SK-N-SH (cell line): ENCODE measurements around the gene SH3GL2. TPM values are rescaled to one million over a fixed set of nuclear protein-coding genes. Genes with fewer than 3 reads are reported as not detected.

Experiments used
- CTCF ChIA-PET: fragments of 300-600, 350-600 bp; formaldehyde crosslinking; extraction: SDS; loops from one replicate; lab custom pipeline; 2021; lab: Yijun Ruan, JAX
- POLR2A ChIA-PET: fragments of 350-600 bp; sonication (Branson Sonifier 250); formaldehyde crosslinking; extraction: SDS; loops from one replicate; lab custom pipeline; 2020; ENCODE audit warnings: antibody characterized with exemption, inconsistent platforms; lab: Yijun Ruan, JAX
- DNase-seq: peaks from one replicate; pipeline ENCODE4 v3.0.0; 2012
- H2AFZ ChIP-seq: fragments of 200-600 bp; sonication (generic); 2 replicates; pipeline ENCODE4 v1.8.1; 2016; ENCODE audit warnings: antibody characterized with exemption, mild to moderate bottlenecking, low read depth
- H3F3A ChIP-seq: fragments of 200-600 bp; sonication (generic); replicated peaks from 2 replicates; pipeline ENCODE3; 2016; ENCODE audit warnings: antibody characterized with exemption, mild to moderate bottlenecking; ENCODE audit not compliant: insufficient read depth
- H3K27ac ChIP-seq, 2 experiments: fragments of 200-500 bp in 1 of 2; fragments of 200-600 bp in 1 of 2; sonication (Bioruptor generic) in 1 of 2; sonication (generic), shearing (Covaris generic) in 1 of 2; 2 replicates each; pipeline versions ENCODE4 v1.5.1 to v1.6.1; 2014 to 2016; ENCODE audit warnings: low read depth in 2 of 2, inconsistent platforms in 1 of 2, low read length in 1 of 2, mild to moderate bottlenecking in 1 of 2, mixed read lengths in 1 of 2
- H3K27me3 ChIP-seq: fragments of 200-600 bp; sonication (generic), shearing (Covaris generic); 2 replicates; pipeline ENCODE4 v1.6.1; 2016; ENCODE audit warnings: mixed run types; ENCODE audit not compliant: insufficient read depth
- H3K36me3 ChIP-seq, 2 experiments: fragments of 200-500 bp in 1 of 2; fragments of 200-600 bp in 1 of 2; sonication (Bioruptor generic) in 1 of 2; sonication (generic) in 1 of 2; replicated peaks in 1 of 2; 2 replicates each; pipeline versions ENCODE3 to v1.5.1; 2014 to 2016; ENCODE audit warnings: low read length in 1 of 2, mild to moderate bottlenecking in 1 of 2; ENCODE audit not compliant: insufficient read depth in 2 of 2, control insufficient read depth in 1 of 2
- H3K4me1 ChIP-seq, 2 experiments: fragments of 200-500 bp in 1 of 2; fragments of 200-600 bp in 1 of 2; sonication (Bioruptor generic) in 1 of 2; sonication (generic), shearing (Covaris generic) in 1 of 2; 2 replicates each; pipeline versions ENCODE4 v1.5.1 to v1.6.1; 2014 to 2016; ENCODE audit warnings: low read depth in 1 of 2, low read length in 1 of 2, mixed run types in 1 of 2; ENCODE audit not compliant: insufficient read depth in 2 of 2, control insufficient read depth in 1 of 2
- H3K4me2 ChIP-seq: fragments of 200-600 bp; sonication (generic), shearing (Covaris generic); 2 replicates; pipeline ENCODE4 v1.6.1; 2017; ENCODE audit warnings: mixed run types
- H3K4me3 ChIP-seq, 2 experiments: fragments of 200-500 bp in 1 of 2; fragments of 200-600 bp in 1 of 2; sonication (Bioruptor generic) in 1 of 2; sonication (generic), shearing (Covaris generic) in 1 of 2; 2 replicates each; pipeline versions ENCODE4 v1.5.1 to v1.8.1; 2014 to 2016; ENCODE audit warnings: low read depth in 2 of 2, inconsistent platforms in 1 of 2, low read length in 1 of 2, mild to moderate bottlenecking in 1 of 2, mixed read lengths in 1 of 2, moderate library complexity in 1 of 2
- H3K79me2 ChIP-seq: fragments of 200-600 bp; sonication (generic); 2 replicates; pipeline ENCODE4 v1.8.1; 2017; ENCODE audit warnings: mild to moderate bottlenecking; ENCODE audit not compliant: insufficient read depth
- H3K9ac ChIP-seq: fragments of 200-600 bp; sonication (generic); 2 replicates; pipeline ENCODE4 v1.6.1; 2017; ENCODE audit warnings: mixed run types
- H3K9me2 ChIP-seq: fragments of 200-600 bp; sonication (generic); 2 replicates; pipeline ENCODE4 v1.6.1; 2017; ENCODE audit warnings: mixed run types
- H3K9me3 ChIP-seq: fragments of 200-600 bp; sonication (generic); 2 replicates; pipeline ENCODE4 v1.6.1; 2017; ENCODE audit warnings: mixed run types, mild to moderate bottlenecking, moderate library complexity
- H4K20me1 ChIP-seq: fragments of 200-600 bp; sonication (generic); 2 replicates; pipeline ENCODE4 v1.6.1; 2017; ENCODE audit warnings: mild to moderate bottlenecking, mixed run types; ENCODE audit not compliant: insufficient read depth
- CHD2 ChIP-seq: fragments of 150-350 bp; IDR thresholded peaks from 2 replicates; pipeline ENCODE4 v1.6.1; 2018; ENCODE audit warnings: low read length; ENCODE audit not compliant: partially characterized antibody
- ELF1 ChIP-seq: IDR thresholded peaks from 2 replicates; pipeline ENCODE4 v1.4.0; 2012
- EP300 ChIP-seq, 2 experiments: IDR thresholded peaks; 2 replicates each; pipeline versions ENCODE4 v1.4.0 to v1.6.1; 2012; ENCODE audit warnings: borderline replicate concordance in 1 of 2, low read depth in 1 of 2, low read length in 1 of 2
- FOSL2 ChIP-seq: IDR thresholded peaks from 2 replicates; pipeline ENCODE4 v1.4.0; 2012; ENCODE audit warnings: low read depth, mild to moderate bottlenecking, moderate library complexity, borderline replicate concordance
- GATA2 ChIP-seq: sonication (generic); formaldehyde crosslinking; IDR thresholded peaks from 2 replicates; pipeline ENCODE4 v1.5.0; 2020; ENCODE audit warnings: mild to moderate bottlenecking, missing genetic modification reagents
- IRF3 ChIP-seq: fragments of 150-350 bp; IDR thresholded peaks from 2 replicates; pipeline ENCODE4 v1.6.1; 2016; ENCODE audit warnings: mild to moderate bottlenecking, low read depth, low read length
- JUND ChIP-seq: IDR thresholded peaks from 2 replicates; pipeline ENCODE4 v1.4.0; 2012
- MXI1 ChIP-seq: IDR thresholded peaks from 2 replicates; pipeline ENCODE4 v1.6.1; 2012; ENCODE audit warnings: mild to moderate bottlenecking, low read depth, low read length, improper control_type of control experiment
- NRF1 ChIP-seq: IDR thresholded peaks from 2 replicates; pipeline ENCODE4 v1.6.1; 2012; ENCODE audit warnings: low read depth, mild to moderate bottlenecking, low read length
- PBX3 ChIP-seq: IDR thresholded peaks from 2 replicates; pipeline ENCODE4; 2012
- RCOR1 ChIP-seq: fragments of 150-350 bp; IDR thresholded peaks from 2 replicates; pipeline ENCODE4 v1.6.1; 2017; ENCODE audit warnings: antibody characterized with exemption, low read length
- REST ChIP-seq: IDR thresholded peaks from 2 replicates; pipeline ENCODE4 v1.6.1; 2012; ENCODE audit warnings: mild to moderate bottlenecking, low read depth, low read length, moderate library complexity
- SIN3A ChIP-seq: IDR thresholded peaks from 2 replicates; pipeline ENCODE4 v1.6.1; 2012; ENCODE audit warnings: low read depth, mild to moderate bottlenecking, low read length, moderate library complexity, borderline replicate concordance
- USF1 ChIP-seq: IDR thresholded peaks from 2 replicates; pipeline ENCODE4 v1.4.0; 2012; ENCODE audit warnings: low read depth, borderline replicate concordance
- ZBTB33 ChIP-seq: IDR thresholded peaks from 2 replicates; pipeline ENCODE4 v1.4.0; 2012; ENCODE audit warnings: low read depth, borderline replicate concordance
- WGBS: methylation state at CpG from one replicate; pipeline ENCODE4 v1.1.6; 2017; ENCODE audit warnings: low lambda C conversion rate; 5-methylcytosine and 5-hydroxymethylcytosine counted together
- polyA plus RNA-seq, 3 experiments: library from polyadenylated mRNA; depleted of rRNA; stranded (reverse); fragments of >200 nt; gene quantifications; 2 replicates each; pipeline ENCODE4 v1.2.3, GENCODE V29; 2012

SH3GL2 gene
- polyA plus RNA-seq, 1 of the 3 experiments (the other 2 are of a cell fraction): 0.05 TPM

GRCh38 chr9:17782430-17783149 is 203.7 kb downstream of the SH3GL2 start:
- WGBS: 56% methylated on average over 6 of the region's 6 CpGs
- Histone ChIP-seq H3K79me2 (no peaks in the 10 kb centered on the region), H3K9me2 (no peaks in the 10 kb centered on the region)

GRCh38 chr9:17783227-17783626 is 204.4 kb downstream of the SH3GL2 start:
- Histone ChIP-seq H3K27me3 (peaks cover 18% of the 10 kb centered on the region; the same call in 1 of the 2 replicates), H3K79me2 (no peaks in the 10 kb centered on the region), H3K9me2 (no peaks in the 10 kb centered on the region), H4K20me1 (no peaks in the 10 kb centered on the region), H3K4me3 (no peak overlapping the region), H3F3A (no peaks in the 10 kb centered on the region), H2AFZ (no peak overlapping the region), H3K9ac (no peak overlapping the region), H3K27ac (no peak overlapping the region), H3K36me3 (no peaks in the 10 kb centered on the region), H3K4me2 (no peak overlapping the region), H3K4me1 (no peaks in the 10 kb centered on the region), H3K9me3 (no peaks in the 10 kb centered on the region)
- ChIA-PET POLR2A (no interaction called here), CTCF (interaction anchor here (1.4 kb wide), 1 partner anchor 28 kb away, joined by 3 read pairs; no protein-coding TSS in a partner anchor)
- 0% methylated on average over 1 of the region's 1 CpG for WGBS
- DNase-seq: no peak
- TF ChIP-seq RCOR1: no peak
- TF ChIP-seq JUND: no peak
- no peak for TF ChIP-seq EP300 (IDR thresholded peaks at IDR 0.05; ENCODE audit: borderline replicate concordance in 1 of 2, low read depth in 1 of 2, low read length in 1 of 2)
- TF ChIP-seq PBX3: no peak
- no peak for TF ChIP-seq GATA2
- TF ChIP-seq USF1: no peak
- no peak for TF ChIP-seq ZBTB33
- no peak for TF ChIP-seq FOSL2
- no peak for TF ChIP-seq CHD2
- no peak for TF ChIP-seq IRF3

More at GRCh38 chr9:17782430-17783149, 203.7 kb downstream of the SH3GL2 start:
- Histone ChIP-seq H3K4me3 (no peak overlapping the region), H4K20me1 (no peaks in the 10 kb centered on the region), H3K9me3 (no peaks in the 10 kb centered on the region), H3K9ac (no peak overlapping the region), H3K27me3 (peaks cover 18% of the 10 kb centered on the region; the same call in 1 of the 2 replicates), H3K36me3 (no peaks in the 10 kb centered on the region), H2AFZ (no peak overlapping the region), H3K4me2 (no peak overlapping the region), H3F3A (no peaks in the 10 kb centered on the region), H3K27ac (no peak overlapping the region), H3K4me1 (no peaks in the 10 kb centered on the region)
- no peak for DNase-seq
- CTCF ChIA-PET: interaction anchor here (1.4 kb wide), 1 partner anchor 28 kb away, joined by 3 read pairs; no protein-coding TSS in a partner anchor
- TF ChIP-seq MXI1 (no peak), SIN3A (no peak), REST (no peak), NRF1 (no peak), ELF1 (no peak)
- POLR2A ChIA-PET: no interaction called here
